Keratinocyte (primary cell): Measurements from ENCODE around the gene ITCH.
A peak's percentile ranks its signal among the peaks of the same experiment; 100 is the strongest.

ENCODE experiments used
- CTCF ChIP-seq, 3 experiments: IDR thresholded peaks in 1 of 3; conservative IDR thresholded peaks in 1 of 3; optimal IDR thresholded peaks in 1 of 3; 2 replicates in 2 of 3; 3 replicates in 1 of 3; pipeline versions ENCODE3 to v1.5.1; 2011; ENCODE audit warnings: low read length in 3 of 3, mild to moderate bottlenecking in 3 of 3, moderate library complexity in 2 of 3, control low read depth in 1 of 3, inconsistent platforms in 1 of 3; ENCODE audit not compliant: insufficient read depth in 2 of 3; ENCODE audit errors: extremely low read depth in 1 of 3
- EZH2 ChIP-seq: IDR thresholded peaks from one replicate; pipeline ENCODE4 v1.6.1; 2012; ENCODE audit warnings: inconsistent platforms, mild to moderate bottlenecking, low read length, moderate library complexity

GRCh38 chr20:34536798-34537394 is 173.8 kb downstream of the ITCH start:
- TF ChIP-seq CTCF (optimal IDR thresholded peaks at IDR 0.05 in 1 of 3, IDR thresholded peaks at IDR 0.05 in 1 of 3, conservative IDR thresholded peaks at IDR 0.05 in 1 of 3; ENCODE audit: extremely low read depth in 1 of 3, insufficient read depth in 2 of 3, low read length in 3 of 3): peak; percentile 28 to 72 (median 36)
- no peak for TF ChIP-seq EZH2
